ENCODE results near the gene SIRT6.
"Not testable (repeated sequence)": the region's sequence is repeated elsewhere in the genome, so short reads cannot be mapped to it uniquely, and the experiment has no call there.

SIRT6 gene

DNA sequence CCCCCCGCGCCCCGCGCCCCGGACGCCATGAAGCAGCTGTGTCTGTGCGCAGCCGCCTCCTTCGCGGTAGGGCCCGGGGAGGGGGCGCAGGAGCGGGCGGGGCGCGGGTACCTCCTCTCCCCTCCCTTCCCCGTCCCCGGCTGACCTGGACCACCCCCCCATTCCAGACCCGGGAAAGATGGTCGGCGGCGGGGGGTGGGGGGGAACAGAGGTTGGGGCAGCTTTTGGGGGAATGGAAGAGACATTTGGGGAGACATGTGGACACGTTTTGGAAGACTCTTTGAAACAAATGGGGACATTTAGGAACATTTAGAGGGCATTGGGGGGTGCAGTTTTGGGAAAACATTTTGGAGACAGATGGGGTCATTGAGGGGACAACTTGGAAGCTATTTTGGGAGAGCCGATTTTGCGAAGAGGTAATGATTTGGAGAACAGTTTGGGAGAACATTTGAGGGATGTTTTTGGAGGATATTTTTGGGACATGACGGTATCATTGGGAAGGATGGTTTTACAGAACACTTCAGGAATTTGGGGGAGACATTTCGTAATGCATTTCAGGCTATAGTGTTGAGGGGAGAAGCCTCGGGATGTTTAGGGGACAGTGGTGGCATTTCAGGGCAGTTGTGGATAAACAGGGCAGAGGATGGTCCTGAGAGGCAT is 16.2 kb upstream of the SIRT6 start:
- no peak for DNase-seq

DNA sequence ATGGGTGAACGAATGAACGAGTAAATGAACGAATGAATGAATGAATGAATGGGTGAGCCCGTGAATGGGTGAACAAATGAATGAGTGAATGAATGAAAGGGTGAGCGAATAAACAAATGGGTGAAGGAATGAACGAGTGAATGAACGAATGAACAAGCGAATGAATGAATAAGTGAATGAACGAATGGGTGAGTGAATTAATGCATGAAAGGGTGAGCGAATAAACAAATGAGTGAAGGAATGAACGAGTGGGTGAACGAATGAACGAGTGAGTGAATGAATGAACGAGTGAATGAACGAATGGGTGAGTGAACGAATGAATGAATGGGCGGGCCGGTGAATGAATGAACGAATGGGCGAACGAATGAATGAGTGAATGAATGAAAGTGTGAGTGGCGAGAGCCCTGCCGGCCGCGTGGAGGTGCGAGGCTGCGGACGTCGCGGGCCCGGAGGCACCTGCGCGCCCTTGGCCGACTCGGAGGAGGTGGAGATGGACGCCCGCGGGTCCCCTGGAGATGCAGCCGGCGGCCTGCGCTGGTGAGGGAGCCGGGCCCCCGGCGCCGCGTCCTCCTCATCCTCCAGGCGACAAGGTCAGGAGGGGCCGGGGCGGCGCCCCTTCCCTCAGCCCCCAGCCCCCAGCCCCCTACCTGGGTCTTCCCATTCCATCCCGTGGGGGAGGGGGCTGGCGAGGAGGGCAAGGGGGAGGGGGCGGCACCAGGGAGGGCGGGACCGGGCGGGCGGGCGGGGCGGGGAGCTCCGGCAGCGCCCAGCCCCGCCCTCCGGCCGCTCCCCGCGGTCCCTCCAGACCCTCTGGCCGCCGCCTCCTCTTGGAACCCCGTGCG is 15.5 kb upstream of the SIRT6 start:
- no peak for DNase-seq

DNA sequence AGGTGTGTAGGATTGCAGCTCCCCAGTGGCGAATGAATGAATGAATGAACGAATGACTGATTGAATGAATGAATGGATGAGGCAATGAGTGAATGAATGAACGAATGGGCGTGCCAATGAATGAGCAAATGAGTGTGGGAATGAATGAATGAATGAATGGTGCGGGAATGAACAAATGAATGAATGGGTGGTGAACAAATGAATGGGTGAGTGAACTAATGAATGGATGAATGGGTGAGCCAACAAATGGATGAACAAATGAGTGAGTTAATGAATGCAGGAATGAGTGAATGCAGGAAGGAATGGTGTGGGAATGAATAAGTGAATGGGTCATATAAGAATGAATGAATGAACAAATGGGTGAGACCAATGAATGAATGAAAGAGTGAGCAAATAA is 14.9 kb upstream of the SIRT6 start:
- DNase-seq: no peak

DNA sequence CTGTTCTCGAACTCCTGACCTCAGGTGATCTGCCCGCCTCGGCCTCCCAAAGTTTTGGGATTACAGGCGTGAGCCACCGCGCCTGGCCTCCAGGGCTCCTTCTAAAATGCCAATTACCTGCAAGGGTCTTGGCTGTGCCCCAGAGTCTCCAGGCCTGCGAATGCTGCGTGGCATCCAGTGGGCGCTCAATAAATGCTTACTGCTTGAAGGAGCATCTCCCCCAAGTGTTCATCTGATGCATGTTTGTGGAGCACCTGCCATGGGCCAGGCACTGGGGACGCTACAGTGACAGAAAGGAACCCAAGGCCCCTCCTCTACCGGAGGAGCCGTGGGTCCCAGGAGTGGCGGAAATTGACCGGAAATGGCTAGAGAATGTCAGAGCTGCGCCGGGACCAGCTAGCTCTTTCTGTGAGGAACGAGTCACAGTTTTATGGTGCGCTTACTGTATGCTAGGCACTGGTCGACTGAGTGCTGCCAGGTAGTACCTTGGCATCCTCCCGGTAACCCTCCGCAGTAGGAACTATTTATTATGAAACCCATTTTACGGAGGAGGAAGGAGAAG is 14.3 kb upstream of the SIRT6 start:
- DNase-seq: no peak

DNA sequence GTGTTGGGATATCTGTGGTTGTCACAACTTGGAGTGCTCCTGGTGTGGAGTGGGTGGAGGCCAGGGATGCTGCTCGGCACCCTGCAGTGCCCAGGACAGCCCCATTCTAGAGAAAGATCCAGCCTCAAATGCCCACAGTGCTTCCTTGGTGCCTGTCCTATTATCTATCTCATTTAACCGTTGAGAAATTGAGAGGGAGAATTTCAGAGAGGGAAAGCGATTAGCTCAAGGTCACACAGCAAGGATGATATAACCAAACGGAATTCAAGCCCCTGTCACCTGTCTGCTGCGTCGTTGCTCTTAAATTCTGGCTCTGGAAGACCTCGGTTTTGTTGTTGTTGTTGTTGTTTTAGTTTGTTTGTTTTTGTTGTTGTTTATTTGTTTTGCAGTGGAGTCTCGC is 13.6 kb upstream of the SIRT6 start:
- DNase-seq: no peak

DNA sequence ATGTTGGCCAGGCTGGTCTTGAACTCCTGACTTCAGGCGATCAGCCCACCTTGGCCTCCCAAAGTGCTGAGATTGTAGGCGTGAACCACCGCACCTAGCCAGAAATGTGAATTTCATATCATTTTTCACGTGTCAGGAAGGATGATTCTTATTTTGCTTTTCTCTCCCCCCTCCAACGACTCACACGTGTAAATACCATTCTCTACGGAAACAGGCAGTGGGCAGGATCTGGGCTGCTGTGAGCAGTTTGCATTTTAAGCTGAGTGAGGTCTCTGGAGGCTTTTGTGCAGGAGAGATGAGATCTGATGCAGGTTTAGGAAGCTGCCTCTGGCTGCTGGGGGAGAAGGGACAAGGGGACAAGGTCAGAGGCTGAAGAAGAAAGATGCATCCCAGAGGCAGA is 12.0 kb upstream of the SIRT6 start:
- no peak for DNase-seq

DNA sequence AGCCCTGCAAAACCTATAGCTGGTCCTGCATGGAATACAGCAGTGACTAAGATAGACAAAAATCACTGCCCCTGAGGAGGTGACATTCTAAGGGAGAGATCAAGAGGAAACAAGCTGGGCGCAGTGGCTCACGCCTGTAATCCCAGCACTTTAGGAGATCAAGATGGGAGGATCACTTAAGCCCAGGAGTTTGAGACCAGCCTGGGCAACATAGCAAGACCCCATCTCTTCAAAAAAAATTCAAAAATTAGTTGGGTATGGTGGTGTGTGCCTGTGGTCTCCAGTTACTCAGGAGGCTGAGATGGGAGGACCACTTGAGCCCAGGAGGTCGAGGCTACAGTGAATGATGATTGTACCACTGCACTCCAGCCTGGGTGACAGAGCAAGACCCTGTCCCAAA is 10.2 kb upstream of the SIRT6 start:
- DNase-seq: not testable (repeated sequence)

DNA sequence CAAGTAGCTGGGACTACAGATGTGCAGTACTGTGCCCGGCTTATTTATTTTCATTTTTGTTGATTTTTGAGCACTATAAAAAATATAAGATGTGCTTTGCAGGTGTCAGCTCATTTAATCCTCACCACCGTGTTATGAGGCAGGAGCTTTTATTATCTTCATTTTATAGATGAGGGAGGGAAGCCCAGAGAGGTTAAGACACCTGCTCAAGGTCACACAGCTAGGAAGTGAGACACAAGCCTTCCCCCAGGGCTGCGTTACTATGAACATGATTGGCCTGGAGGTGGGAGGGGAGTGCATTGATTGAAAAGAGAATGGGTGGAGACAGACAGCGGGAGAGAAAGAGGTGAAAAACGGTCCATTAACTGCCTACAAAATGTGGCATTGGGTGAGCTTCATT is 7.3 kb upstream of the SIRT6 start:
- no peak for DNase-seq

DNA sequence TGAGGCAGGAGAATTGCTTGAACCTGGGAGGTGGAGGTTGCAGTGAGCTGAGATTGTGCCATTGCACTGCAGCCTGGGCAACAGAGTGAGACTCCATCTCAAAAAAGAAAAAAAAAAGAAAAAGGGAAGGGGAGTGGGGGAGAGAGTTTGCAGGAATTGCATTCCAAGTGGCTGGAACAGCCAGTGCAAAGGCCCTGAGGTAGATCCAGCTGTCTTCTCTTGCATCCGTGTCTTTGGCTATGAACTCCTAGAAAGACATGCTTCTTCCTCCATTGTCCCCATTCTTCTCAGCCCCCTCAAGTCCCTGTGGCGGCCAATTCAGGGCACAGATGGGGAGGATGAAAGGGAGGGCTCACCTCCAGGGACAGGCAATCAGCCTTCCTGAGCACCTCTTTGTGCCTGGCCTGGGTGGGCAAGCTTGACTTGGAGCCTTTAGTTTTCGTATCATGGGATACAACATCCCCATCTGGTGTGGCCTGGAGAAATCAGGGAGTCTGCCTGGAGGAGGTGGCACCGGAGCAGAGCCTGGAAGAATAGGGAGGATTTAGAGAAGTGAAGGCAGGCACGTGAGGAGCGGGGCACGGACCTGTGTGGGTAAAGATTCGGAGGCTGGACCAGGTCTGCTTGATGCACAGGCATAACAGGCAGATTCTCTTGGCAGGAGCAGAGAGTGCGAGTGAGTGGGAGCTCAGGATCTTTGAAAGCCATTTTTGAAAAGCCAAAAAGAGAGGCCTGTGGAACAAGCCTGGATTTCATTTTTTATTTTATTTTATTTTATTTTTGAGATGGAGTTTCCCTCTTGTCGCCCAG is 5.2 kb upstream of the SIRT6 start:
- no peak for DNase-seq

DNA sequence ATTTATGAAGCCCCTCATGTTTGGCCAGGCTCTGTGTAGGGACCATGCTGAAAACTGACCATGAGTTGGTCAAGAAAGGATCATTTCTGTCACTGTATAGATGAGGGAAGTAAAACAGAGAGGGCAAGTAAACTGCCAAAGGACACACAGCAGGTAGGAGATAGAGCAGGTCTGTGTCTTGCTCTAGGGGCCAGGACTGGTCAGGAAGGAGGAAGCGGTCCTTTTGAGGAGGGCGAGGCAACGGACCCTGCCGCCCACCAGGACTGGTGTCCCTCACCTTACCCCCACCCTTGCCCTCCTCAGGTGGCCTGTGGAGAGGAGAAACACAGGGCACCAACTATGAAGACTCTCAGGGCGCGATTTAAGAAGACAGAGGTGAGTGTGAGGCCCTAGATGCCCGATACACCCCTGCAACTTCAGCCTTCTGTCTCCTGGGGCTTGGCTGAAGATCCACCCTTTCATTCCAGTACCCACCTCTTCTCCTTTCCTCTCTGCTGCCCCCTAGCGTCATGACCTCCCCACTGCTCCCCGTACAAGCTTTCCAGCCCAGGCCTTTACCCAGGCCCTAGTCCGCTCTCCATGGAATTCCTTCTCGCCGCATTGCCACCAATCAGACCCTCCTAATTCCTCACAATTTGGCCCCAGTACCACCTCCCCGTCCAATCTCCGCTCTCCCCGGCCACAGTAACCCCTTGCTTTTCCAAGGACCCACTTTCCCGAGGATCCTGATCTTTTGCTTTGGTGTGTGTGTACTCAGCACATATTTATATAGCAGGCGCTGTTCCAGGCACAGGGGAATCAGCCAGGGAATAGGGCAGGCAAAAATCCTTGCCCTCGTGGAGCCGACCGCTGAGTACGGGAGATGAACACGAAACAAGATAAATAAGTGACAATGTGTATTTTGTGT is 4.0 kb upstream of the SIRT6 start:
- DNase-seq: peak; percentile 88

DNA sequence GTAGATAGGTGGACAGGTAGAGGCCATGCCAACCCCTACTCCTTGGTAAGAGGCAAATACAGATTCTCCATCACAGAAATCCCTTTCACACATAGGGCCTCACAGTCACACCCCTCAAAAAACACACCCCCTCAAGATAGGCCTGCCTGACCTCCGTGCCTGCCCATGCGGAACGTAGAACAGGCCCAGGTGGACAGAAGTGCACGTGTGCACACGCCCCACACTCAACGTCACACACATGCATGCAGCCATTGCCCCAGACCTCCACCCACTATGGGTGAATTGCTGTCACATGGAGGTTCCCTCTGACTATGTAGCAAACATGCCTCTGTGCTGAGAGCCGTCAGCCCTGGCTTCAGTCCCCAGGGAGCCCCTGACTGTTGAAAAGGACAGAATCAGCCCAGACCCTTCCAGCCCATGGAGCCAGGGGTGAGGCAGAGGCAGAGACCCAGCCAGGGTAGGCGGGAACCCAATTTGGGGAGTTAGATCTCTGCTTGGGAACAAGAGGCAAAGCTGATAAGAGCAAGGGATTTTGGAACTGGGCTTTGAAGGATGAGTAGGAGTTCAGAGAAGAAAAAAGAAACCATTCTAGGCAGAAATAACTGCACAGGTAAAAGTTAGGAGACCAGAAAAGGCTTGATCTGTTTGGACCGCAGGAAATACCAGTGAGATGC is 3.2 kb upstream of the SIRT6 start:
- DNase-seq: no peak

DNA sequence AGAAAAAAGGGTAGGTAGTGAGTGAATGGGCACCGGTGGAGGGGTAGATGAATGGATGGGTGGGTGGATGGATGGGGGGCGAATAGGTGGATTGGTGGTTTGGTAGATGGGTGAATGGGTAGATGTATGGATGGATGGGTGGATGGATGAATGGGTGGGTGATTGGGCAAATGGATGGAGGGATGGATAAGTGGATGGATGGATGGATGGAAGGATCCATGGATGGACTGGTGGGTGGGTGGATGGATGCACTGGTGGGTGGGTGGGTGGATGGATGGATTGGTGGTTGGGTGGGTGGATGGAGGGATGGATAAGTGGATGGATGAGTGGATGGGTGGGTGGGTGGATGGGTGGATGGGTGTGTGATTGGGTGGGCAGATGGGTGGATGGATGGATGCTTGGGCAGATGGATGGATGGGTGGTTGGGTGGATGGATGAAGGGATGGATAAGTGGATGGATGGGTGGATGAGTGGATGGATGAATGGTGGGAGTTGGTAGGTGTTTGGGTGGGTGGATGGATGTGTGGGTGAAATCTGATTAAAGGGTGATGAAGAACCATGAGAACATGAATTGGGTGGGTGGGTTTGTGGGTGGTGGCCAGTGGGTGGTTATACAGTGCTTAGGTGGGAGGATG is 2.5 kb upstream of the SIRT6 start:
- no peak for DNase-seq

DNA sequence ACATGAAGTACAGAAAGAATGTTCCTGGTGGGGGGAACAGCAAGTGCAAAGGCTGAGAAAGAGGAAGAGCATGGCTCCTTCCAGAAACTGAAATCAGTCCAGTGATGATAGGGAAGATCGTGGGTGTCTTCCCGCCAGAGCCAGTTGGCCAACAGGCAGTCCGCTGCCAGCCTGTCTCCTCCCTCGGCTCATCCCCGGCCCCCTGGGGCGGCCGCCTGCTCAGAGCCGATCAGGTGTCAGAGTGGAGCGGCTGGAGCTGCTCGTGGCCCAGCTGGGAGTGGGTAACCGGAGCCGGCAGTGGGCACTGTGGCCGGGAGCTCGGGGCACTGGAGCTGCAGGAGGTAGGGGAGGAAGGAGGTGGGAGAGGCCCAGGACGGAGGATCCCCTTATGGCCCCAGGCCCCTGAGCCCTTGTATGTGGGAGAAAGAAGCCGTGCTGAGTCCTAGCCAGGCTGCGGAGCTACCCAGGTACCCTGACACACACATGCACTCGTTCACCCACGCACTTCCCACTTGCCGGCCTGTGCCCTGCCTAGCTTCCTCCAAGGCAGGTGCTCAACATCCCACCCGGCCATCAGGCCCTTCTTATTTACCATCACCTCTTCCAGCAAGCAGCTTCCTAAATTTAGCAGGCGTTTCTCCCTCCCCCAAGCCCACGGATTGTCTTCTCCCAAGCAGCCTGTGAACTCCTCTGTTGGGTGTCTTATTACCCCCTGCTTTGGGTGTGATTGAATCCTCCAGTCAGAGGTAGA is 1.8 kb upstream of the SIRT6 start:
- DNase-seq: no peak

DNA sequence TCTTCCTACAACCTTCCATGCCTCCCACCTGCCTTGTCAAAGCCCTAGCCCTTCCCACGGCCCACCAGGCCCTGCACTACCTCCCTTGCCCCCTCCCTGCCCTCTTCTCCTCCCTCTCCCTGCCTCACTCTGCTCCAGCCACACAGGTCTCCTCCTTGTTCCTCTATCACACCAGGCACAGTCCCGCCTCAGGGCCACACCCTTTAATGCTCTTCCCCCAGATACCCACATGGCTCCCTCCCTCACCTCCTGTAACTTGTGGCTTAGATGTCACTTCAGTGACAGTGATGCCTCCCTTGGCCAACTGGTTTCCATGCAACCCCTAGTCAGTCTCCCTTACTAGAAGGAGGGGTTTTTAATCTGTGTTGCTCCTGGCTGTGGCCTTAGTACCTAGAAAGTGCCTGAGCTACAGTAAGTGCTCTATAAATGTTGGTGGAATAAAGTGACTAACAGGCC is 1.3 kb downstream of the SIRT6 start:
- no peak for DNase-seq

DNA sequence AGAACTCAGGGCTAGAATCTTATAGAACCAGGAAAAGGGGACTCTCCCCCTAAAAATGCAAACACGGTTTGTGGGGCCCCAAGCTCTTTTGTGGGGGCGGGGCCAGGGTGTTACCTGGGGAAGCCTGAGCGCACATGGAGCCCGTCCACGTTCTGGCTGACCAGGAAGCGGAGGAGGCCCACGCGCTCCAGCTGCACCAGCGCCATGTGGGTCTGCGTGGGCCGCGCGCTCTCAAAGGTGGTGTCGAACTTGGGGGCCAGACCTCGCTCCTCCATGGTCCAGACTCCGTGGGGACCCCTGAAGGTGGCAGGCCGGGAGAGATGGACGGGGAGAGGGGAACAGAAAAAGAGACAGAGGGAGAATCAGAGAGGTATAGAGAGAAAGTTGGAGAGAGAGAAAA is 3.4 kb downstream of the SIRT6 start:
- DNase-seq: no peak

DNA sequence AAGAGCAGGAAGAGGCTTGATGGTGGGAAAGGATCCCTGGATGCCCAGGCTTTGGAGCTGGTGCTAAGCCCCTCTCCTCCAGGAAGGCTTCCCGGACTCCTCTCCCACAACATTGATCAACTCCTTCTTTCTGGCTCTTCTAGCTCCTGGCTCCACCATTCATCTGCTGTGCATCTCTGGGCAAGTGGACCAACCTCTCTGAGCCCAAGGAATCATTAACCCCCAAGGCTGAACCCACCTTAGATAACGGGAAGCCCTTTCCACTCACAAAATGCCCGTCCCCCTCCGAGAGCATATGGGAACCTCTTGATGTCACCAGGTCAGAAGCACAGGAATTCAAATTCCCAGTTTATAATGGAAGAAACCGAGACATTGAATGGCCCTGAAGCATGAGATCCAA is 5.2 kb downstream of the SIRT6 start:
- no peak for DNase-seq

DNA sequence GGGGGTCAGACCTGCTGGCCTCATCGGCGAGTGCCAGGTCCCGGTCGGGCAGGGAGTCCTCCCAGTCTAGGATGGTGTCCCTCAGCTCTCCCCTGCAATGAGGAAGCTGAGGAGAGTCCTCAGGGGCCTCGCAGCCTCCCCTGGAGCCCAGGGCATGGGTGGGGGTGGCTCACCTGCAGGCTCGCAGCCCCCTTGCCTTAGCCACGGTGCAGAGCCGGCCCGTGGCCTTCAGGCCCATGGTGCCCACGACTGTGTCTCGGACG is 6.8 kb downstream of the SIRT6 start:
- no peak for DNase-seq

DNA sequence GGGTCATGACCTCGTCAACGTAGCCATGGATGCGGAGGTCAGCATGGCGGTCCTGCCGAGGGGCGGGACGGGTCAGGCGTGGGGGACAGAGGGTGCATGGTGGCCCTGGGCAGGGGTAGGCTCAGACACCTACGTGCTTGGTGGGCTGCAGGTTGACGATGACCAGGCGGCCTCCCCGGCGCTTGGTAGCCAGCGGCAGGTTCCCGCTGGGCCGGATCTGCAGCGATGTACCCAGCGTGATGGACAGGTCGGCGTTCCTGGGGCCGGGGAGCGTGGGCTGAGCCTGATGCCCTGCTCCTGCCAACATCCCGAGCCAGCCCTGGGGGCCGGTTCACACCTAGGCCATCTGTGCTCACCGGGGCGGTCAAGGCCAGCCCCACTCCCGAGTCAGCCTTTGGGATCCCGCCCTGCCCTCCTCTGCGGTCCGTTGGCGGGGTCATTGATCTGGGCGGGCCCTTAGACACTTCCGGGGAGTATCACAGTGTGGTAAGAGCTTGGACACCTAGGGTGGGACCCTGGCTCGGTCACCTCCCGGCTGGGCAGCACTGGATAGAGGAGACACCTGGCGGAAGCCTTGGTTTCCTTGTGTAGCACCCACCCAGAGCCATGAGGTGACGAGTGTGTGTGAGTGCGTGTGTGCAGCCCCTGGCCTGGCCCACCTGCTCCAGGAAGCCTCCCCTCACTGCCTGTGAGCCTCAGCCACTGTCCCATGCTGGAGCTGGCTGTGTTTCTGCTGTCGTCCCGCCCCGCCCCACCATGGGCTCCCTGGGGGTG is 7.3 kb downstream of the SIRT6 start:
- no peak for DNase-seq

DNA sequence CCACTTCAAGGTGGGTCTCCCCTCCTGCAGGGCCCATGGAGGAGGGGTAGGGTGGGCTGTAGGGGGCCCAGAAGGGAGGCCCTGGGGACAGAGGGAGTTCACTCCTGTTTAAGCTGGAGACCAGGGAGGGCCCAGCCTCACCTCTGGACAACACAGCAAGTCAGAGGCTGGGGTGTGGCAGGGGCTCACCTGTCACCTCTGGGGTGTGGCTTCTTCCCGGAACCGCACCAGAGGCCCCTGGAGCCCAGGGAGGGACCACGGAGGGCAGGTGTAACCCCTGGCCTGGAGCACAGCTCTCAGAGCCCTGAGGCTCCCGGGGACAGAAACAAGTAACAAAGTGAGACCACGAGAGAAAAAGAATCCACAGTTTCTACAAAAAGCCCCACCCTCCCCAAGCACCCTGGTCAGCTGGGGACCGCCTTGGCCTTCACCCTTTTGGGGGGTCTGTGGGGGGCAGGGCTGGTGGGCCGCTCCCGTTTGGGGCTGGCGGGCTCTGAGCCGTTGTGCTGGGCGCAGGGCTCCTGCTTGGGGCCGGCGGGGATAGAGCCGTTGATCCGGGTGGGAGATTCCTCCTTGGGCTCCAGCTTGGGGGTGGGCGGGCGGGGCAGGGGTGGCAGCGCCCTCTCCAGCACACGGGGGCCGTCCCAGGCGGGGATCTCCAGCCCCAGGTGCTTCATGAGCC is 8.0 kb downstream of the SIRT6 start:
- no peak for DNase-seq

Data from stimulated activated CD4-positive, alpha-beta T cell treated with anti-CD3 and anti-CD28 coated beads, Interleukin-15, amount 100 ng/mL, for 24 hours (primary cell).